HepG2 (cell line): Measurements from ENCODE around the gene RDH11. TPM values are rescaled to one million over a fixed set of nuclear protein-coding genes. Genes with fewer than 3 reads are reported as not detected.

Source experiments
- HNF4A ChIP-seq: sonication (generic); formaldehyde crosslinking; IDR thresholded peaks from 2 replicates; pipeline ENCODE4 v1.4.0; 2020; ENCODE audit warnings: missing genetic modification reagents
- HOXA9 ChIP-seq: sonication (generic); formaldehyde crosslinking; IDR thresholded peaks from 2 replicates; pipeline ENCODE4 v1.8.1; 2022; ENCODE audit warnings: missing genetic modification reagents, mild to moderate bottlenecking, moderate library complexity, borderline replicate concordance
- SOX13 ChIP-seq, 3 experiments: fragments of 450-650 bp in 1 of 3; sonication (generic) in 1 of 3; formaldehyde crosslinking in 1 of 3; IDR thresholded peaks in 2 of 3; conservative IDR thresholded peaks in 1 of 3; 2 replicates each; pipeline versions ENCODE4 v1.5.0 to v1.6.1; 2016 to 2020; ENCODE audit warnings: antibody characterized with exemption in 1 of 3, mild to moderate bottlenecking in 1 of 3, missing compliant biosample characterization in 1 of 3, missing genetic modification reagents in 1 of 3, moderate library complexity in 1 of 3
- SOX6 ChIP-seq, 2 experiments: fragments of 450-650 bp in 1 of 2; sonication (generic) in 1 of 2; formaldehyde crosslinking in 1 of 2; IDR thresholded peaks; 2 replicates each; pipeline versions ENCODE4 v1.4.0 to v1.6.1; 2017 to 2020; ENCODE audit warnings: antibody characterized with exemption in 1 of 2, mild to moderate bottlenecking in 1 of 2, missing genetic modification reagents in 1 of 2
- THAP11 ChIP-seq: IDR thresholded peaks from 2 replicates; pipeline ENCODE4 v1.6.1; 2016; ENCODE audit warnings: missing biosample characterization, missing genetic modification reagents
- ZNF652 ChIP-seq: IDR thresholded peaks from 2 replicates; pipeline ENCODE4 v1.6.1; 2016; ENCODE audit warnings: low read depth, borderline replicate concordance
- polyA plus RNA-seq, 8 experiments: library from polyadenylated mRNA; depleted of rRNA in 3 of 8; stranded (reverse) in 7 of 8; unstranded in 1 of 8; fragments of >200 nt; fragmentation: Illumina TruSeq in 4 of 8; extraction: Trizol in 4 of 8; gene quantifications; 2 replicates each; pipeline versions ENCODE4 v1.2.1 to v1.2.3, GENCODE V29; 2011 to 2016; ENCODE audit warnings: low read depth in 4 of 8, missing spikeins in 1 of 8, mixed read lengths in 1 of 8; ENCODE audit not compliant: insufficient read depth in 1 of 8
- total RNA-seq, 5 experiments: library from RNA; depleted of rRNA; stranded (reverse); fragments of >200 nt; fragmentation: Illumina TruSeq; extraction: Trizol; gene quantifications; 2 replicates each; pipeline ENCODE4 v1.2.3, GENCODE V29; 2016; ENCODE audit warnings: low read depth in 1 of 5
- TF ChIP-seq, protein P1 (sequence below), 2 experiments: fragments of 450-650 bp in 1 of 2; sonication (generic) in 1 of 2; formaldehyde crosslinking; IDR thresholded peaks; 2 replicates each; pipeline versions ENCODE4 v1.5.0 to v1.8.0; 2020 to 2022; ENCODE audit warnings: mild to moderate bottlenecking in 1 of 2, missing genetic modification reagents in 1 of 2
- TF ChIP-seq, protein P2 (sequence below): sonication (generic); formaldehyde crosslinking; IDR thresholded peaks from 2 replicates; pipeline ENCODE4 v1.9.0; 2021; ENCODE audit warnings: missing genetic modification reagents, borderline replicate concordance
- TF ChIP-seq, protein P3 (sequence below): sonication (generic); formaldehyde crosslinking; IDR thresholded peaks from 2 replicates; pipeline ENCODE4 v1.5.1; 2020; ENCODE audit warnings: missing genetic modification reagents, mild to moderate bottlenecking, borderline replicate concordance

RDH11 gene
- total and polyA plus RNA-seq, 2 of the 13 experiments (the other 11 are each of a cell fraction or from before 2014, with no cell fraction given), result 106 to 131 TPM

DNA sequence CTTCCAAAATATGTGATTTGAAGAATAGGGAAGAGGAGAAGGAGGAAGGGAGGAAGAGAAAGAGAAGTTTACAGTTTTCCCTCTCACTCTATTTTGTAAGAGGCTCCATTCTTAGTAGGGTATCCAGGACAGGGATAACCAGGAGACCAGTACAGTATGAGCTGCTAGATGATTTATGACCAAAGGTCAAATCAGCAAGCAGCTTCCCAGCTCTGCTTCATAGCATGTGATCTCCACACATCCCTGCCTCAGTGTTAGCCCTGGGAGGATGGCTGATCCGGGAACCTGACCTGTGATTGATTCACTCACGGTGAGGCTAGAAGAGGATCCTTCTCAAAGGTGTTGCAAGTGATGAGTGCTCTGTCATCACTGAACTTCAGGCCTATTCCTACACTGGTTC lies 22.7 kb upstream of the RDH11 start (continued):
- no peak for TF ChIP-seq ZNF652 (CRISPR knock-in tag)
- TF ChIP-seq HOXA9 (CRISPR knock-in tag), result peak; percentile 71; the same call in 1 of the 2 replicates
- no peak for TF ChIP-seq SOX6 (IDR thresholded peaks at IDR 0.05)
- TF ChIP-seq SOX6 (CRISPR knock-in tag; IDR thresholded peaks at IDR 0.05), result 0 out of 2 replicates have a peak, but pooled peaks have one; percentile 17
- TF ChIP-seq, protein P1, sequence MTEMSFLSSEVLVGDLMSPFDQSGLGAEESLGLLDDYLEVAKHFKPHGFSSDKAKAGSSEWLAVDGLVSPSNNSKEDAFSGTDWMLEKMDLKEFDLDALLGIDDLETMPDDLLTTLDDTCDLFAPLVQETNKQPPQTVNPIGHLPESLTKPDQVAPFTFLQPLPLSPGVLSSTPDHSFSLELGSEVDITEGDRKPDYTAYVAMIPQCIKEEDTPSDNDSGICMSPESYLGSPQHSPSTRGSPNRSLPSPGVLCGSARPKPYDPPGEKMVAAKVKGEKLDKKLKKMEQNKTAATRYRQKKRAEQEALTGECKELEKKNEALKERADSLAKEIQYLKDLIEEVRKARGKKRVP (CRISPR knock-in tag; IDR thresholded peaks at IDR 0.05), result peak in 1 of 2 experiments; percentile 32; a peak in 2 of 4 replicates
- peak; percentile 61; the same call in 1 of the 2 replicates for TF ChIP-seq HNF4A (CRISPR knock-in tag)
- TF ChIP-seq THAP11 (CRISPR knock-in tag), result 0 out of 2 replicates have a peak, but pooled peaks have one; percentile 39
- TF ChIP-seq, protein P2, sequence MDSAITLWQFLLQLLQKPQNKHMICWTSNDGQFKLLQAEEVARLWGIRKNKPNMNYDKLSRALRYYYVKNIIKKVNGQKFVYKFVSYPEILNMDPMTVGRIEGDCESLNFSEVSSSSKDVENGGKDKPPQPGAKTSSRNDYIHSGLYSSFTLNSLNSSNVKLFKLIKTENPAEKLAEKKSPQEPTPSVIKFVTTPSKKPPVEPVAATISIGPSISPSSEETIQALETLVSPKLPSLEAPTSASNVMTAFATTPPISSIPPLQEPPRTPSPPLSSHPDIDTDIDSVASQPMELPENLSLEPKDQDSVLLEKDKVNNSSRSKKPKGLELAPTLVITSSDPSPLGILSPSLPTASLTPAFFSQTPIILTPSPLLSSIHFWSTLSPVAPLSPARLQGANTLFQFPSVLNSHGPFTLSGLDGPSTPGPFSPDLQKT (CRISPR knock-in tag), result no peak
- TF ChIP-seq SOX13 (IDR thresholded peaks at IDR 0.05), result no peak
- TF ChIP-seq SOX13 (CRISPR knock-in tag; conservative IDR thresholded peaks at IDR 0.05 in 1 of 2, IDR thresholded peaks at IDR 0.05 in 1 of 2), result no peak; a peak in 1 of 4 replicates
- TF ChIP-seq, protein P3, sequence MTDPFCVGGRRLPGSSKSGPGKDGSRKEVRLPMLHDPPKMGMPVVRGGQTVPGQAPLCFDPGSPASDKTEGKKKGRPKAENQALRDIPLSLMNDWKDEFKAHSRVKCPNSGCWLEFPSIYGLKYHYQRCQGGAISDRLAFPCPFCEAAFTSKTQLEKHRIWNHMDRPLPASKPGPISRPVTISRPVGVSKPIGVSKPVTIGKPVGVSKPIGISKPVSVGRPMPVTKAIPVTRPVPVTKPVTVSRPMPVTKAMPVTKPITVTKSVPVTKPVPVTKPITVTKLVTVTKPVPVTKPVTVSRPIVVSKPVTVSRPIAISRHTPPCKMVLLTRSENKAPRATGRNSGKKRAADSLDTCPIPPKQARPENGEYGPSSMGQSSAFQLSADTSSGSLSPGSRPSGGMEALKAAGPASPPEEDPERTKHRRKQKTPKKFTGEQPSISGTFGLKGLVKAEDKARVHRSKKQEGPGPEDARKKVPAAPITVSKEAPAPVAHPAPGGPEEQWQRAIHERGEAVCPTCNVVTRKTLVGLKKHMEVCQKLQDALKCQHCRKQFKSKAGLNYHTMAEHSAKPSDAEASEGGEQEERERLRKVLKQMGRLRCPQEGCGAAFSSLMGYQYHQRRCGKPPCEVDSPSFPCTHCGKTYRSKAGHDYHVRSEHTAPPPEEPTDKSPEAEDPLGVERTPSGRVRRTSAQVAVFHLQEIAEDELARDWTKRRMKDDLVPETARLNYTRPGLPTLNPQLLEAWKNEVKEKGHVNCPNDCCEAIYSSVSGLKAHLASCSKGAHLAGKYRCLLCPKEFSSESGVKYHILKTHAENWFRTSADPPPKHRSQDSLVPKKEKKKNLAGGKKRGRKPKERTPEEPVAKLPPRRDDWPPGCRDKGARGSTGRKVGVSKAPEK (CRISPR knock-in tag), result no peak
